CD8-positive, alpha-beta memory T cell (primary cell): ENCODE measurements around the gene SCEL. TPM values are rescaled to one million over a fixed set of nuclear protein-coding genes. Genes with fewer than 3 reads are reported as not detected.

Experiments
- CTCF ChIA-PET: fragments of 350-600 bp; sonication (Branson Sonifier 250); formaldehyde crosslinking; loops from one replicate; lab custom pipeline; 2021; ENCODE audit warnings: antibody characterized with exemption; lab: Charles Lee
- POLR2A ChIA-PET: fragments of 350-600 bp; sonication (Branson Sonifier 250); formaldehyde crosslinking; loops from one replicate; lab custom pipeline; 2021; ENCODE audit warnings: antibody characterized with exemption; lab: Charles Lee
- DNase-seq, 5 donors: peaks; one replicate each; pipeline versions ENCODE4 v3.0.0 to v3.0.0-alpha.2; 2020 to 2022; ENCODE audit warnings: mixed read lengths in 1 of 5
- H3K27ac ChIP-seq: one replicate; pipeline ENCODE4 v1.7.0; 2013; ENCODE audit warnings: low read depth, mild to moderate bottlenecking, low read length, moderate library complexity
- H3K27me3 ChIP-seq: 2 replicates; pipeline ENCODE4 v1.7.0; 2013; ENCODE audit warnings: low read length, mild to moderate bottlenecking; ENCODE audit not compliant: insufficient read depth, poor library complexity, severe bottlenecking
- H3K36me3 ChIP-seq: 2 replicates; pipeline ENCODE4 v1.7.0; 2013; ENCODE audit warnings: mild to moderate bottlenecking, low read length, moderate library complexity; ENCODE audit not compliant: insufficient read depth
- H3K4me1 ChIP-seq: 2 replicates; pipeline ENCODE4 v1.7.0; 2013; ENCODE audit warnings: mild to moderate bottlenecking, low read length, moderate library complexity; ENCODE audit not compliant: insufficient read depth
- H3K4me3 ChIP-seq: 2 replicates; pipeline ENCODE4 v1.7.0; 2013; ENCODE audit warnings: mild to moderate bottlenecking, low read length
- H3K9me3 ChIP-seq: 2 replicates; pipeline ENCODE4 v1.7.0; 2013; ENCODE audit warnings: mild to moderate bottlenecking, low read length
- H3K27ac Mint-ChIP-seq, 8 donors: one replicate each; pipeline ENCODE4 v1.8.0; 2020 to 2021; ENCODE audit warnings: mixed read lengths in 8 of 8, mild to moderate bottlenecking in 6 of 8, inconsistent platforms in 3 of 8, moderate library complexity in 3 of 8
- H3K27me3 Mint-ChIP-seq, 2 donors: one replicate each; pipeline ENCODE4 v1.8.0; 2020 to 2021; ENCODE audit warnings: mixed read lengths in 2 of 2, mild to moderate bottlenecking in 1 of 2, moderate library complexity in 1 of 2
- H3K36me3 Mint-ChIP-seq, 3 donors: one replicate each; pipeline ENCODE4 v1.8.0; 2020 to 2021; ENCODE audit warnings: mixed read lengths in 3 of 3, inconsistent platforms in 1 of 3, mild to moderate bottlenecking in 1 of 3
- H3K4me1 Mint-ChIP-seq, 3 donors: one replicate each; pipeline ENCODE4 v1.8.0; 2020 to 2021; ENCODE audit warnings: mixed read lengths in 3 of 3, inconsistent platforms in 1 of 3, mild to moderate bottlenecking in 1 of 3
- H3K4me3 Mint-ChIP-seq, 7 donors: one replicate each; pipeline ENCODE4 v1.8.0; 2020 to 2021; ENCODE audit warnings: mixed read lengths in 7 of 7, mild to moderate bottlenecking in 6 of 7, moderate library complexity in 4 of 7, inconsistent platforms in 2 of 7
- H3K9me3 Mint-ChIP-seq, 5 donors: one replicate each; pipeline ENCODE4 v1.8.0; 2020 to 2022; ENCODE audit warnings: mixed read lengths in 5 of 5, mild to moderate bottlenecking in 3 of 5, moderate library complexity in 2 of 5, inconsistent platforms in 1 of 5
- polyA plus RNA-seq: library from polyadenylated mRNA; unstranded; fragments of 300-500 nt; fragmentation: Illumina TruSeq; gene quantifications from one replicate; pipeline ENCODE4 v1.2.3, GENCODE V29; 2021
- total RNA-seq, 2 experiments: library from RNA; stranded (reverse); gene quantifications; one replicate each; pipeline ENCODE4 v1.2.3, GENCODE V29; 2021

Gene SCEL
- total and polyA plus RNA-seq, 3 experiments from 2014 or later: not detected

DNA sequence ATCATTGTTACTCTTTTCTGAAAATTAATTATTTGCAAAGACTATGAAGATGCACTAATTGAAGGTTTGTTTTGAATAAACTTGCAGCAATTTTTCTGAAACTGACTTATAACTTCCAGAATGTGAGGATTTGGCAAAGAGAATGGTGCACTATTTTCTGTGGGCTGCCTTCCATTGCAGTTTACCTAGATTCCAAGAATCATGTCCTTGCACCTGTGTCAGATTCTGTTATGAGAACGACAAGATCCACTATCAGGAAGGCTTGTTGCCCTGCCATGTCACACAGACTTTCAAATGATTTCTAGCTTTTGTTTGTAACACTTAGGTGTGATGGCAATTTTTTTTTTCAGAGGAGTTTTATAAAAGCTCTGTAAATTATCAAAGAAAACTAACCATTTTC, 156.4 kb downstream of the SCEL start:
- Histone ChIP-seq H3K4me3 (no peak overlapping the region), H3K27me3 (no peaks in the 10 kb centered on the region), H3K27ac (no peak overlapping the region), H3K4me1 (peaks cover 13% of the 10 kb centered on the region), H3K36me3 (no peaks in the 10 kb centered on the region), H3K9me3 (no peaks in the 10 kb centered on the region)
- H3K4me3 Mint-ChIP-seq: no peak overlapping the region
- no peaks in the 10 kb centered on the region for H3K36me3 Mint-ChIP-seq
- CTCF ChIA-PET: no interaction called here
- no peak for DNase-seq
- H3K27me3 Mint-ChIP-seq: peaks cover 1 to 10% of the 10 kb centered on the region in 2 donors
- peaks cover 0 to 5% (median 0%) of the 10 kb centered on the region in 5 donors for H3K9me3 Mint-ChIP-seq
- H3K27ac Mint-ChIP-seq: no peak overlapping the region
- H3K4me1 Mint-ChIP-seq: peaks cover 14 to 22% (median 18%) of the 10 kb centered on the region in 3 donors
- POLR2A ChIA-PET: no interaction called here

DNA sequence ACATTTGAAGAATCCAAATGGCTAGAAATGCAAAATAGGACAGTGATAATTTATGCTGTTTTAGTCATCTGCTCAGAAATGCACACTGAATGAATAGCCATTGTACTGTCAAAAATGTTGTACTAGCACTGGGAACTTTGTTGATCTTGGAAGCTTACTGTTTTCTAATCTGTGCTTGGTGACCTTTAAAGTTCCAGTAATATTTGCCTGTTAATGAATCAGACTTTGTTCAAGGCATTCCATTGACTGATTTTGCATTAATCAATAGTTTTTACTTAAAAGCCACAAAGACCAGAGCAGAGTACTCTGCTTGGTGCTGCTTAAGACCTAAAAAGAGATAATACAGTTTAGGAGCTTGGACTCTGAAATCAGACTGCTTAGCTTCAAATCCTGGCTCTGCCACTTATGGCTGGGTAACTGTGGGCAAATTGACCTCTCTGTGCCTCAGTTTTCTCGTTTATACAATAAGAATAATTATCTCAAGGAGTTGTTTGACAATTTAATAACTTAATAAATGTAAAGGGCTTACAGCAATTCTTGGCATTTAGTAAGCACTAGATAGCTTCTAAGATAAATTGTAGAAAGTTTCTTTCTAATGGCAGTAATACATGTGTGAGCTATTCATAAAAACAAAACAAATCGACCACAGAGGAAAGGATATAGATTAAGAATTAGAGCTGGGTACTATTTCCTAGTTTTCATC, 157.4 kb downstream of the SCEL start:
- Histone ChIP-seq H3K27me3 (no peaks in the 10 kb centered on the region), H3K27ac (no peak overlapping the region), H3K9me3 (no peaks in the 10 kb centered on the region), H3K36me3 (no peaks in the 10 kb centered on the region), H3K4me3 (no peak overlapping the region), H3K4me1 (peaks cover 17% of the 10 kb centered on the region)
- Mint-ChIP-seq H3K36me3 (peaks cover 0 to 2% (median 0%) of the 10 kb centered on the region in 3 donors), H3K27ac (no peak overlapping the region), H3K4me3 (peak overlapping the region in 1 of 7 donors; percentile 27), H3K4me1 (peaks cover 17 to 25% (median 21%) of the 10 kb centered on the region in 3 donors), H3K9me3 (no peaks in the 10 kb centered on the region), H3K27me3 (peaks cover 1 to 2% of the 10 kb centered on the region in 2 donors)
- no peak for DNase-seq
- POLR2A ChIA-PET: no interaction called here
- CTCF ChIA-PET: no interaction called here

DNA sequence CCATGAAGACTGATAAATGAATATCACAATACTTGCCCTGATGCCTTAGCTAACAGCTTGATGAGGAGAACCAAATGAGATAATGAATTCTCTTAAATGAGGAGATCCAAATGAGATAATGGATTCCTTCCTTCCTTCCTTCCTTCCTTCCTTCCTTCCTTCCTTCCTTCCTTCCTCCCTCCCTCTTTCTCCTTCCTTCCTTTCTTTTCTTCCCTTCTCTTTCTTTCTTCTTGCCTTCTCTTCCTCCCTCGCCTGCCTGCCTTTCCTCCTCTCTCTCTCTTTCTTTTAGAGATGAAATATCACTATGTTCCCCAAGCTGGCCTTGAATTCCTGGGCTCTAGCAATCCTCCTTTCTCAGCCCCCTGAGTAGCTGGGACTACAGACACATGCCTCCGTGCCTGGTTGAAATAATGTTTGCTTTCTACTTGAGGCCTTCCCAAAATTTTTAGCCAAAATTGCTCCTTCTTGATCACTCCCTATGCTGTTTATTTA, 158.0 kb downstream of the SCEL start:
- peaks cover 0 to 1% of the 10 kb centered on the region in 2 donors for H3K27me3 Mint-ChIP-seq
- ChIA-PET POLR2A (no interaction called here), CTCF (no interaction called here)
- H3K27me3 ChIP-seq: no peaks in the 10 kb centered on the region
- H3K27ac ChIP-seq: no peak overlapping the region
- no peaks in the 10 kb centered on the region for H3K9me3 ChIP-seq
- peak overlapping the region in 1 of 7 donors; percentile 27 for H3K4me3 Mint-ChIP-seq
- DNase-seq: no peak
- no peaks in the 10 kb centered on the region for H3K36me3 ChIP-seq
- H3K36me3 Mint-ChIP-seq: peaks cover 0 to 2% (median 0%) of the 10 kb centered on the region in 3 donors
- no peak overlapping the region for H3K4me3 ChIP-seq
- no peaks in the 10 kb centered on the region for H3K9me3 Mint-ChIP-seq
- peaks cover 17% of the 10 kb centered on the region for H3K4me1 ChIP-seq
- H3K27ac Mint-ChIP-seq: peak overlapping the region in 2 of 8 donors; percentile 16 to 59
- H3K4me1 Mint-ChIP-seq: peaks cover 17 to 25% (median 21%) of the 10 kb centered on the region in 3 donors

Other genes starting within 250 kb of the SCEL start
- gene MYCBP2, start 208.6 kb upstream of the SCEL start, total RNA-seq: 100 to 1,000 TPM; 110 to 111 TPM
- 44.6 TPM for gene MYCBP2, start 208.6 kb upstream of the SCEL start, polyA plus RNA-seq
- gene SLAIN1, start 162.0 kb downstream of the SCEL start, total RNA-seq: 10 to 100 TPM; 29.6 to 31.8 TPM
- gene SLAIN1, start 162.0 kb downstream of the SCEL start, polyA plus RNA-seq: 43.3 TPM